Measurements from ENCODE around the gene ZMYND8.

Gene ZMYND8

DNA sequence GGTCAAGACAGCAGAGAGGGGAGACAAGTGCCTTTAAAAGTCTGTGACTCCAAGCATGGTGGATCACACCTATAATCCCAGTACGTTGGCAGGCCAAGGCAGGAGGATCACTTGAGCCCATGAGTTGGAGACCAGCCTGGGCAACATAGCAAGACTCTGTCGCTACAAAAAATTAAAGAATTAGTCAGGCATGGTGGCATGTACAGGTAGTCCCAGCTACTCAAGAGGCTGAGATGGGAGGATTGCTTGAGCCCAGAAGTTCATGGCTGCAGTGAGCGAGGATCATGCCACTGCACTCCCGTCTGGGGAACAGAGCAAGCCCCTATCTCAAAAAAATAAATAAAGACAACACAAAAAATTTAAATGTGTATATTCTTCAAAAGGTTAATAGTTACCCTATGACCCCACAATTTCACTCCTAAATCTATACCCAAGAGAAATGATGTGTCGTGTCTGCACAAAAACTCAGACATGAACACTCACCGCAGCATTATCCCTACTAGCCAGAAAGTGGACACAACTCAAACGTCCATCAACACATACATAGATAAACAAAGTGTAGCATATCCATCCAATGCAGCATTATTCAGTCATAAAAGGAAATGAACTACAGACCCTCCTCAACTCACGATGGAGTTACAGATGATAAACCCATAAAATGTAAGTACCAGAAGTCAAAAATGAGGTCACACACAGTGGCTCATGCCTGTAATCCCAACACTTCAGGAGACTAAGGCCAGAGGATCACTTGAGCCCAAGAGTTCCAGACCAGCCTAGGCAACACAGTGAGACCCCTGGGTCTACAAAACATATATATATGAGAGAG is 23.9 kb downstream of the ZMYND8 start:
- no peak for DNase-seq

DNA sequence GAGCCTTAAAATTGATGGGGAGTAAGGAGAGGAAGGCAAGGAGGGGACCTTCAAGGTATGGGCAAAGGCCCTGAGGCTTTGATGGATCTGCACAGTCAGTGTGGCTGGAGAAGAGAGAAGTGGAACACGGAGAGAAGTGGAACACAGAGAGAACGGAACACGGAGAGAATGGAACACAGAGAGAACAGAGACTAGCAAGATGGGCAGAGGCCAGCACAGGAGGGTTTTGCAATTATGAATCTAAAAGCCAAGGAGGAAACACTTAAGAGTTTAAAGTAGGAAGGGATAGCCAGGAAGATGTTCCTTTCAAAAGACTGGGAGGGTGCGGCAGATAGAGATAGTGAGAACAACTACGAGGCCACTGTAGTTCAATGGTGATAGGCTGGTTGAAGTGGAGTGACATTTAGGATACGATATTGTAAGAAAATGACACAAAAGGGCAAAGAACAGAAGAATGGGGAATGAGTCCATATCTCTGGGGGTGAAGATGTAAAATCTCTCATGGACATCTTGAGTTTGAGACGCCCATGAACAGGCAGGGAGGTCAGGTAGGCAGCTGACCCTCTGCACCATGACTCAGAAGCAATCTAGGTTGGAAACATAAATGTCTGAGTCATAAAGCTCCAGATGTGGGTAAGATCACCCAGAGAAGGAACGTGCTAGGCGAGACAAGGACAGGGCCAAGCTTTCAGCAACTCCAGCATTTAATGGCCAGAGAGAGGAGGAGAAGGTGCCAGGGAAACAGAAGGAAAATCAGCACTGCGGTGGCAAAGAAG is 25.4 kb downstream of the ZMYND8 start:
- no peak for DNase-seq

DNA sequence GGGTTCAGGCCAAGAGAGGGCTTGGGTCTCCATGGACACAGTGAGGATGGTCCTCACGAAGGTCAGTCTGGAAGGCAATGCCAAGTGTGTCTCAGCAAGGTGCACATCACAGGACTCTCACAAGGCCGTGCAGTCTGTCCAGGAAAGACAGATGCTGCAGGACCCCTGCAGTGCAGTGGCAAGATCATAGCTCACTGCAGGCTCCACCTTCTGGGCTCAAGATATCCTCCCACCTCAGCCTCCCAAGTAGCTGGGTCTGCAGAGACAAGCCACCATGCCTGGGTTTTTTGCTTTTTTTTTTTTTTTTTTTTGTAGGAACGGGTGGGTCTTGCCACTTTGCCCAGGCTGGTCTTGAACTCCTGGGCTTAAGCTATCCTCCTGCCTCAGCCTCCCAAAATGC is 26.4 kb downstream of the ZMYND8 start:
- DNase-seq, result no peak

DNA sequence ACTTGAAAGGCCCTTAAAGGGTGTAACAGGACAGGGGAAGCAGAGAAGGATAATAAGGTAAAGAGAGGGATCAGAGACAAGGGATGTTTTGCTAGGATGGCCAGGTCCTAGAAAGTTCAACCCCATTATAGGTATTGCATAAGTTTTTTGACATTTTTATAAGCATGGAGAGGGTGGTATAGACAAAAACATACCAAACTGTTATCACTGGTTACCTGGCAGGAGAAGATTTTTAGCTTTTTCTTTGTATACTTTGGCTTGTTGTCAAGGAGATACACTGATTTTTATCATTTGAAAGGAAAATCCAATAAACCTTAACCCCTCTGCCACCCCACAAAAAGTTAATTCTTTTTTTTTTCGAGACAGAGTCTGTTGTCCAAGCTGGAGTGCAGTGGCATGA is 28.4 kb downstream of the ZMYND8 start:
- DNase-seq, result no peak

DNA sequence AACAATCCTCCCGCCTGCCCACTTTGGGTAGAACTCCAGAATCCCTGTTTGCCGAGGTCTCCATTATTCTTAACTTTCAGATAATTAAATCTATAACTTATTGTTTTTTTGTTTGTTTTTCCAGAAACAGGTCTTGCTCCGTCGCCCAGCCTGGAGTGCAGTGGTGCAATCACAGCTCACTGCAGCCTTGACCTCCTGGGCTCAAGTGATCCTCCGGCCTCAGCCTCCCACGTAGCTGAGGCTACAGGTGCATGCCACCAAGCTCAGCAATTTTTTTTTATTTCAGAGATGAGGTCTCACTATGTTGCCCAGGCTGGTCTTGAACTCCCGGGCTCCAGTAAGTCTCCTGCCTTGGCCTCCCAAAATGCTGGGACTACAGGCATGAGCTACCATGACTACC is 28.8 kb downstream of the ZMYND8 start:
- no peak for DNase-seq

DNA sequence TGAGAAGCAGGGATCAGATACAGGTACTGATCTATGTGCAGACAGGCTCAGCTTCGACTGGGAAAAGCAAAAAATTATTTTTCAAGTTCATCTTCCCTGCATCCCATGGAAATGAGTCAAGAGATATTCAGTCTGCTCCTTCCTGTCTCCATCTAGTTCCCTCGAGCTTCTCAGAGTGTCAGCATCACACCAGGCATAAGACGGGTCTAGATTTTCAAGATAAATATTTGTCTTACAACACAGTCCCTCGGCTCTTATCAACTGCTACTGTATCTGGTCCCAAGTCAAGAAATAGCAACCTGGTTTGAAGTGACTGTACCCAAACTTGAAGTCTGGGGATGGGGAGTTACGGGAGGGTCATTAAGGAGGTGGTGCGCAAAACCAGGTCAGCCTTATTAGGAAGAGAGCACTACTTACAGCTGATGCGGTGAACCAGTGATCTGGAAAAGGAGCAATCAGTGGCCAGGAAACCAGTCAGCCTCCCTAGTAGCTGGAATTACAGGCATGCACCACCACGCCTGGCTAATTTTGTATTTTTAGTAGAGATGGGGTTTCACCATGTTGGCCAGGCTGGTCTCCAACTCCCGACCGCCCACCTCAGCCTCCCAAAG is 29.7 kb downstream of the ZMYND8 start:
- no peak for DNase-seq

DNA sequence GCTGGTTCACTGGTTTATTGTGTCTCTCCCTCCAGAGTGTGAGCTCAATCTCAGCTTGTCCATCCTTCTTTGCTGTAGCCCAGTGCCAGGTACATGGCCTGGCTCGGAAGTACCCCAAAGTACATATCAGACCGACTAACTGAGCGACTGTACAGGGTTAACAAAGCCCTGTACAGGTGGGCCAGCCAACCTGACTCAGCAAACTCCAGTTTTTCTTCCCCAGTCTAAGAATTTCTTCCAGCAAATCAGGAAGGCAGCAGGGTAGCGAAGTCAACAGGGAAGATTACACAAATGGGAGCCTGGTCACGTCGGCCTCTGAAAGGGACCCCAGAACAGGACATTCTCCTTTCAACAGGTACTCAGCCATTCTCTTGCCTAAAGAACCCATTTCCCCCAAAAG is 31.3 kb downstream of the ZMYND8 start:
- DNase-seq, result no peak

DNA sequence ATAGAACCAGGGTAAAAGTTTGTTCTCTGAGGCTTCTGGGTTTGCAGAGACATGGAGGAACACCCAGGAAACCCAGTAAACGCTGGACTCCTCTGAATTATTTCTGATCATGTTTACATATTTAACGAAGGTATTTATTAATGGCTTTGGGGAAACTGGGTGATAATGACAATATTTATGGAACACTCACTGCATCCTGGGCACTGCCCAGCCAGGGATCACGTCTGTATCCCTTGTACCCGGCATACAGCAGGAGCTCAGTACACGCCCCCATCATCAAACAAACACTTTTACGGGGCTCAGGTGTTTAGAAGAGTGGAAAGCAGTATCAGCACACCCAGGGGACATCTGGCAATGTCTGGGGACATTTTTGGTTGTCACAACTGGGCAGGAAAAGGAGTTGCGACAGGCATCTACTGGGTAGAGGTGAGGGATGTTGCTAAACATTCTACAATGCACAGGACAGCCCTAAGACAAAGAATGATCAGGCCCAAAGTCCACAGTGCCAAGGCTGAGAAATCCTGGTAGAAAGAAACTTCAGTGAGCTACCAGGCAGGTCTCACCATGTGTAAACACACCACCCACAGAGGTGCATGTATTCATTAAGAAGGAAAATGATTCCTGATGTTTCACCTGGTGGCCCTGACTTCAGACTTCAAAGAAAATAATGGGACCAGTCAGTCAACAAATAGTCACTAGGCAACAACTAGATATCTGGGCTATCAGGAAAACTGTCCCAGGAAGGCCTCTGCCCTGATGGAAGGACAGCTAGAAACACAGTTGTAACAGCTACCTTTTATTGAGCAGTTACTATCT is 35.3 kb downstream of the ZMYND8 start:
- no peak for DNase-seq

DNA sequence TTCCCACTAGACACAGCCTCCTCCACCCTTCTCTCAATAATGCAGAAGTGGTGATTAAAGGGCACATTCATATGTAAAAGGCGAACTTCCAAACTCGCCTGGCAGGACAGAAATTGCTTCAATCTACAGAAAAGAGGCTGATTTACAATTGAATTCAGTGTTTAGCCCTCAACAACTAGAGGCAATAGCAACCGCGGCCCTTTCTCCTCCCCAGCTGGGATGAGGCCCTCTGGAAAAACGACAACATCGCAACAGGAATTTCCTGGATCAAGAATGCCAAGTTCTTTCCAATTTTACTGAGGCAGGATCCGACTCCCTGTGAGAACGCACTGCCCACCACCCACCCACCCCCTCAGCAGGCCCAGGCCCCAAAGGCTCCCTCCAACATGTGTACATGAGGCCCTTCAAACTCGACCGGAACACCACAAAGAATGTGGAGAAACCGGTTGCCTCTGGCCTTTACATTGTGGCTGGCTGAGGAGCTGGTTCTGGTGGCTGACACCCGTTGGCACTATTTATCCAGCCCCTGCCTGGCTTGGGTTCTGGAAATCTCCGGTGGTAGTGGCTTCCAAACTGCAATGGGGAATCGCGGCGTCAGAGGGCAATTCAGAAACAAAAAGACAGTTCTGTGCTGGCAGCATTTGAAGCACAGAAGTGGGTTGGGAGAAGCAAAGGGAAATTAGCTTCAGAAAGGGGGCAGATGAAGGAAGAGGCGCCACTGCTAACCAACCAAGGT is 36.8 kb downstream of the ZMYND8 start:
- DNase-seq, result peak; percentile 55

DNA sequence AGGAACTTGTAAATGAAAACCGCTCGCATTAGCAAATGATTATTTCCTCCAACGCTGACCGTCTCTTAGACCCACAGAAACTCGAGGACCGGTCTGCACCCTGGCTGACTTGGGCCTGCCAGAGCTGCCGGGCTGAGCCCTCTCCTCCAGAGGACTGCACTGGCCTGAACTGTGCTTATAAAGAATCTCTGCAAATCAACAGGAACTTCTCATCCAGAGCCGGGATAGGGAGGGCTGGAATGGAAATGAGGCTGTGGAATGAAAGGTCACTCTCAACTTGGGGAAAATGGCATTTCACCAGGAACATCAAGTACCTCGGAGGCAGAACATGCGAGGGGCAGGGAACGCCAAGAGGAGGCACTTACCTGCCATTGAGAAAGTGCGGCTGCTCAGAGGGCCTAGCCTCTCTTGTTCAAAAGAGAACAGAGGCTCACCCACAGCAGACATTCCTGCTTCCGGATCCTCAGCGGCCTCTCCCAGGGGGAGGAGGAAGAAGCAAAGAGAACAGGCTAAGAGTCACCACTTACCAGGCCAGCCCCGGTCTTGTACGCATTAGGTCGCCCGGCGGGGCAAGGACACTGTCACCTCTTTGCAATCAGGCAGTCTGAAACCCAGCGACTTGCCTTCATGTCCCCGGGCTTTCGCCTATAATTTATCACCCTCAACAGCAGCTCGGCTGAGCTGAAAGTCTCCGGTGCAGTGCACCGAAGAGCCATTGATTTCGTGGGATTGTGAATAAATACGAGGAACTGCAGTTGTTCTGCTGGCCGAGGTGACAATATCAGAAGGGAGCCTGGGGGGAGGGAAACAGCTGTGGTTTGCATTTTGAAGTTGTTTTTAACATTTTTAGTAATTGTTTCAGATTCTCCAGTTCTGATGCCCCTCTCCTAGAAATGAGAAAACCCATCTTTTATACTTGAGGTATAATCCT is 37.6 kb downstream of the ZMYND8 start:
- DNase-seq, result peak; percentile 53

DNA sequence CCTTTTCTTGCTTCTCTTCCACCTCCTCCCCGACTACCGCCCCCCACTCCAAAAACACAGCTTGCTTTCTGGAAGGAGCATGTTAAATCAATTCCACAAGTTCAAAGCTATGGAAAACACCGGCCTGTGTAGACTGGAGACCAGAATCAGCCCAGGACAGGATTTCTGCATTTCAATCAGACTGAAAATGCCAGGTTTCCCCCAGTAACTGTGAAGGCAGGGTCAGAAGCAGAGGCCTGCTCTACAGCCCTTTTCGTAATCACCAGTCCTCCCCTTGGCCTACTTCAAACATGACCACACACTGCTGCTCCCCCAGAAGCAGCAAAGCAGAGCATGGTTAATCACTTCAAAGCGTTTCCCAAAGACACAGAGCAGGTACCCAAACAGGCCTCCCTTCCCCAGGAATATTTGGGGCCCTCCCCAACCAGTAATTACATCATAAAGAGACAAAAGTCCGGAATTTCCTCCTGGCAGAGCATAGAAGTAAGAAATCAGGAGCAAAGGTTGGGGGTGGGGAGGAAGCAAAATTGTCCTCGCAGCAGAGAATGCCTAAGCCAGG is 38.4 kb downstream of the ZMYND8 start:
- no peak for DNase-seq

DNA sequence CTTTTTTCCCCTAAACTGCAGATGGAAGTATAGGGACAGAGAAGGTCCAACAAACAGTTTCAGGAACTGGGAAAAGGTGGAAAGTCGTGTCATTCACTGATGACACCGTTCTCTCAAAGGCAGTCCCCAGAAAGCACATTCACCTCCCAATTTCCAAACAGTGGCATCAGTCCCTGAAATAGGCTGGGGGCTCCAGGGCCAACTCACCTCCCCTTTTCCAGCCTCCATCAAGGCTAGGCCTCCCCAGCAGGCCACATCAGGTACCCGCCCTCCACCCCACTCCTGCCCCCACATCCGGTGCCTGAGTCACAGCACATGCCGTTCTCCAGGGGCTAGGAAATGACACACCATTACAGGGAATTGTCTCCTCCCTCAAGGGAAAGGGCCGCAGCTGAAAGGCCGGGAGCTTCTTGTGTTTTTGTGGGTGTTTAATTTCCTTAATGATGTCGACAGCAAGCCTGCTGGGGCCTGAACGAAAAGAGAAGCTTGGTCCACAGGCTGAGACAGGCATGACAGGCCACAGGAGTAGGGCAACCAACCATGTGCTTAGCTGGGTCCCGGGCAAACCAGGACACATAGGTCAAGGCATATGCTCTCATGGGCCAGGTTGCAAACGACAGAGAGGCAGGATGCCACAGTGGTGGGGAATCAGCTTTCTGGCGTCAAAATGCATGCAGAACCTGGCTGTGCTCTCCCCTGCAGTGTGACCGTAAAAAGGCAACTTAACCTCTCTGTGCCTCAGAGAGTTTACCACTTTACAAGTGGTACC is 39.2 kb downstream of the ZMYND8 start:
- peak; percentile 39 for DNase-seq

DNA sequence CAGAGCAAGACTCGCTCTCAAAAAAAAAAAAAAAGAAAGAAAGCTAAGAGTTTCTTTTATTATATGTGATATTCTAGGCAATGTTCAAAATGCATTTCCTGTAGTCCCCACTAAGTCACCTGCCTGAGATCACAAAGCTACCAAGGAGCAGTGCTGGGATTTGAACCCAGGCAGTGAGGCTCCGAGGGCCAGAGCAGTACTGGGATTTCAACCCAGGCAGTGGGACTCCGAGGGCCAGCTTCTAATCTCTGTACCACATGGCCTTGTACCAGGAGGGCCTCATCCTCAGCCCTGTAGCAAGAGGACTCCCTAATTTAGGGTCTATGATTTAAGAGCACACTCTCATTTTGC is 39.7 kb downstream of the ZMYND8 start:
- DNase-seq, result no peak

DNA sequence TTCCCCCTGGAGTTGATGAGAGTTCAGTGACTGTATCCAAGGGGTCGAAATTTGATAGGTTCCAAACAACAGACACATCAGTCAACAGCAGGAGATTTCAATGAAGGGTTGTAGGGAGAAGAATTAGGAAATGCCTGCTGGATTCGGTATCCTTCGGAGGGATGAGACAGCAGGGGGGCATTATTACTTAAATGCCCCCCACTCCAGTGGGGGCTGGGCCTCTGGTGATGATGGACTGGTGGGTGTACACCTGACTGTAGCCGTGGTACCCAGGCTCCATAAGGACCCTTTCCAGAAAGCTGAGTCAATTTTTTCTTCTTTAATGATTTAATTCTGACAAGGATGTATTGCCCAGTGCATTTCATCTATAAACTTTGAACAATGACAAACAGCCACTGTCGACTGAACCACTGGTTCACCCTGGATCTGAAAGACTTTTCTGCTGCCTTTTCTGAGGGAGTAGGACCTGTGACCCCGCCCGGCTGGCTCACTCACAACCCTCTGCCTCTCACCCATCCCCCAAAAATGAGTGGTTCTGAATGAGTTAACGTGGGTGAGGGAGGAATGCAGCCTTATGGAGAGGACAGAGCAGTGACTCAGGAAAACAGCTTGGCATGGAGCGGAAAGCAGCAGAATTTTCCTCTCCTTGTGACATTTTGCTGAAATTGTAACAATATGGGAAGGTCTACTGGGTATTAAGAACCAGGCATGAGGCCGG is 41.0 kb downstream of the ZMYND8 start:
- peak; percentile 18 for DNase-seq

DNA sequence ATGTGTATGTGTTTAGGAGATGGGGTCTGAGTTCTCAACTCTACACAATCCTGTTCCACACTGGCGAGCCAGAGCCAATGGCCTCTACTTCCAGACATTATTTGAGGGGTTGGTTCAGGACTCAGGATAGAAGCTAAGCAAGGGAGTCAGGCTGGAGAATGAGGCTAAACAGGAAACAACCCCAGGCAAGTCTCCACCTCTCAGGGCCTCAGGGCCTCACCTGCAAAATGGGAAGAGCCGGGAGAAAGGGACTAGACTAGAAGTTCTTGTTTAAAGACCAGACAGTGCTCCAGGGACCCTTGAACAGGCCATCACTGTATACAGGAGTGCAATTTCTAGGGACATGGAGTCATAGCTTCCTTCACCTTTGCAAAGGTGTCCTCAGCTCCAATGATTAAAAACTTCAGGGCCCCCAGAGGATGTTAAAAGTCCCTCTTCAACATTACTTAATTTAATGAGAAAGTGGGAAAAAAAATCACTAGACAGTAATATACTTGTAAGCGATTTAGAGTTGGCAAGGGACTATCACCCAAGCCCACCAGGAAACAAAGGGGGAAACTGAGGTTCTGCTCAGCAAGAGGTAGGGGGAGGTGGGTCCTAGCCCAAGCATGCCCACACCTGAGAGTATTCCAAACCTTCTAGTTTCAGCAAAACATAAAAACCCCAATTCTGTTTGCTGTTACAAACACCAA is 41.7 kb downstream of the ZMYND8 start:
- no peak for DNase-seq

DNA sequence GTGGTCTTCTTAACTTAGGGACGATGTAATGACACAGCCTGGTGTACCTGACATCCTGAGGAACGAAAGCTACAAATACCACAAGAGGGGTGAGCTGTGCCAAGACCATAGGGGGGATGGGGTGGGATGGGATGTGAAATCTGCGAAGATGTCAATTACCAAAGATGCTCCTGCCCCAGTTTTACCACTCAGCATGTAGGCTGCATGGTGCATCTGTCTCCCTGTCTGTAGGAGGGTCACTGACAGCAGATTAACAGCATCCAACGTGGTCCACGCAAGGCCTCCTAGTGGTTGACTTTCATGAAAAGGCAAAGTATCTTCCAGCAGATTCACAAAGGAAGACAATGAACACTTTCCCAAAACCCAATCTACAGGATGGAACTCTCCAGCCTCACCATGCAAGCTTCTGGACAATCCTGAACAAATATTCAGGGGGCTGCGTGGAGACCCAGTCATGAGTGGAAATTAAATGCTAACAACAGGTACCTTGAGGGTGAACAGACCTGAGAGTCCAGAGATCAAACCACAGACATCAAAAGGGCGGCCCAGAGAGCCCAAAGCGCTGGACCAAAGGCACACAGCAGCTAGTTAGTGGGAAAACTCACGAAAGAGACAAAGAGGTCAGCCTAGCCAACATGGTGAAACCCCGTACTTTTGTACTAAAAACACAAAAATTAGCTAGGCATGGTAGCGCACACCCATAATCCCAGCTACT is 44.4 kb downstream of the ZMYND8 start:
- no peak for DNase-seq

DNA sequence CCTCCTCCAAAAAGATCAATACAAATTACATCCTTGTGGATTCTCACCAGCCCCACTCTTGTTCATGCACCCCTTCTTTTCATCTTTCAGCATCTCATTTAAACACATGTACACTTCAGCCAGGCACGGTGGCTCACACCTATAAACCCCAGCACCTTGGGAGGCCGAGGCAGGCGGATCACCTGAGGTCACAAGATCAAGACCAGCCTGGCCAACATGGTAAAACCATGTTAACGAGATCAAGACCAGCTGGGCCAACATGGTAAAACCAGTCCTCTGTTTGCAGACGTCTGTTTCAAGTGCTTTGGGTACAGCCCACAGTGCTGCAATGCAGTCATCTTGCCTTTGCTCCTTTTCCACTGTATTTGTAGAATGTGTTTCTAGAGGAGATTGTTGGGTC is 45.3 kb downstream of the ZMYND8 start:
- DNase-seq, result no peak

DNA sequence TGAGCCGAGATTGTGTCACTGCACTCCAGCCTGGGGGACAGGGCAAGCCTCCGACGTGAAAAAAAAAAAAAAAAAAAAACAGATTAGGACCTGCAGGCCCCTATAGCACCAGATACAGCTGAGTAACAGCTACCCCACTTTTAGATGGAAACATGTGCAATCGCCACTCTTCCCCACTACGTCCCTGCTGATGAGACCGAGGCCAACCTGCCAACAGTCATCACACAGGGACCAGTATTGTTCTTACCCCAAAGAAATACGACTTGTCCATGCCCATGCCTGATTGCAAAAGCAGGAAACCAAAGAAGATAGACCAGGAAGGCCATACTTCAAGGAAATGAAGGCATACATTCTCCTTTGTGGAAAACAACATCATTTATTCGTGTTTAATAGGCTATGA is 45.8 kb downstream of the ZMYND8 start:
- DNase-seq, result no peak
